Mononuclear cell (primary cell): ENCODE measurements around the gene RABGAP1. TPM values are rescaled to one million over a fixed set of nuclear protein-coding genes. Genes with fewer than 3 reads are reported as not detected.

Experiments
- H3K27me3 ChIP-seq: 2 replicates; pipeline ENCODE4 v1.6.0; 2011; ENCODE audit warnings: low read length, control low read depth; ENCODE audit not compliant: insufficient read depth
- H3K4me1 ChIP-seq: 2 replicates; pipeline ENCODE4 v1.5.1; 2011; ENCODE audit warnings: mild to moderate bottlenecking, low read length, control low read depth; ENCODE audit not compliant: insufficient read depth
- H3K4me3 ChIP-seq: 2 replicates; pipeline ENCODE4 v1.5.1; 2011; ENCODE audit warnings: mild to moderate bottlenecking, low read length, moderate library complexity
- H3K9me3 ChIP-seq: 2 replicates; pipeline ENCODE4 v1.5.1; 2011; ENCODE audit warnings: low read depth, mild to moderate bottlenecking, control low read depth, low read length
- total RNA-seq: library from RNA; depleted of rRNA; stranded (reverse); fragments of >200 nt; gene quantifications from one replicate; pipeline ENCODE4 v1.2.3, GENCODE V29; 2012

RABGAP1 gene
- total RNA-seq, 1 donor = 33.8 TPM

GRCh38 chr9:123131258-123131657, 190.4 kb downstream of the RABGAP1 start:
- H3K4me1 ChIP-seq = peaks cover 3% of the 10 kb centered on the region

DNA sequence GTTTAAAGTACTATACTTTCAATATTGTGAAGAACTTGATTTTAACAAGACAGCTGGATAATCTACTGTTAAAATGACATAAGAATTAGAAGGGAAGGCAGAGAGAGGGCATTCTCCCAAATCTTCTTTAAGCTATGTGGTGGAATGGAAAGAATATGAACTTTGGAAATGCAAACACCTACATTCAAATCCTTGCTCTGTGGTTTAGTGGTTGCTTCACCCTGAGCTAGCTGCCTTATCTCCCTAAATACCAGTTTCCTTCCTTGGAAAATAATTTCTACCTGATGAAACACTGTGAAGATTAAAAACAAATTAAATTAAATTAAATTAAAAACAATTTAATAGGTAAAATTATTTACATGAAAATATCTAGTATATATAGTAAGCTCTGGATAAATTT, 191.2 kb downstream of the RABGAP1 start:
- no peak overlapping the region for H3K4me3 ChIP-seq
- H3K4me1 ChIP-seq = peaks cover 3% of the 10 kb centered on the region
- no peaks in the 10 kb centered on the region for H3K27me3 ChIP-seq
- H3K9me3 ChIP-seq = no peaks in the 10 kb centered on the region

More at GRCh38 chr9:123131258-123131657, 190.4 kb downstream of the RABGAP1 start:
- Histone ChIP-seq H3K27me3 (no peaks in the 10 kb centered on the region), H3K4me3 (no peak overlapping the region), H3K9me3 (no peaks in the 10 kb centered on the region)

- Histone ChIP-seq H3K27me3 (no peaks in the 10 kb centered on the region), H3K4me1 (no peaks in the 10 kb centered on the region), H3K9me3 (no peaks in the 10 kb centered on the region), H3K4me3 (no peak overlapping the region)
These were observed 191.9 kb downstream of the RABGAP1 start for GRCh38 chr9:123132696-123133095.

GRCh38 chr9:123135430-123135829, 194.6 kb downstream of the RABGAP1 start:
- Histone ChIP-seq H3K4me1 (no peaks in the 10 kb centered on the region), H3K9me3 (no peaks in the 10 kb centered on the region), H3K27me3 (no peaks in the 10 kb centered on the region), H3K4me3 (no peak overlapping the region)

- H3K27me3 ChIP-seq = no peaks in the 10 kb centered on the region
- H3K4me3 ChIP-seq = no peak overlapping the region
- no peaks in the 10 kb centered on the region for H3K9me3 ChIP-seq
- no peaks in the 10 kb centered on the region for H3K4me1 ChIP-seq
These were observed 197.3 kb downstream of the RABGAP1 start for GRCh38 chr9:123138163-123138562.

DNA sequence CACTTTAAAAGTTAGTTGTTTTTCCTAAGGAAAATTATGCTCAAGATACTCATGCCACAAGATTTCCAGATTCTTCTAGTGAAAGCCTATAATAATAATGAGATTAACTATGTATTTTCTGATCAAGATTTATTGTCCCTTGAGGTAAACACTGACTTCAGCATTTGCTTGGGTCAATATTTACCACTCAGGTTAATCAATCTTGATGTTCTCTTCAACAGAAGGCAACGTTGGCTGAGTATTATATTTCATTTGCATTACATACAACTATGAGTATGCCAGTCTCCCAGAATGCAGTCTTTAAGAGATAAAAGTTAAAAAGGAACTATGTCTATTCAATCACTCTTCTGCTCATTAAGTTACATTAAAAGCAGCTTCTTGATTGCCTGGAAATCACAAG, 208.2 kb downstream of the RABGAP1 start:
- H3K4me3 ChIP-seq = no peak overlapping the region
- no peaks in the 10 kb centered on the region for H3K9me3 ChIP-seq
- no peaks in the 10 kb centered on the region for H3K27me3 ChIP-seq
- no peaks in the 10 kb centered on the region for H3K4me1 ChIP-seq

GRCh38 chr9:123150708-123151503, 210.1 kb downstream of the RABGAP1 start:
- H3K27me3 ChIP-seq = no peaks in the 10 kb centered on the region
- no peak overlapping the region for H3K4me3 ChIP-seq
- H3K9me3 ChIP-seq = no peaks in the 10 kb centered on the region
- no peaks in the 10 kb centered on the region for H3K4me1 ChIP-seq

Other genes starting within 250 kb of the RABGAP1 start
- gene OR1L4, start 217.0 kb upstream of the RABGAP1 start, total RNA-seq = not detected
- gene OR1L6, start 198.7 kb upstream of the RABGAP1 start, total RNA-seq = not detected
- not detected for gene OR5C1, start 152.1 kb upstream of the RABGAP1 start, total RNA-seq
- gene OR1K1, start 140.9 kb upstream of the RABGAP1 start, total RNA-seq = not detected
- gene PDCL, start 112.4 kb upstream of the RABGAP1 start, total RNA-seq = 23.8 TPM
- 90.0 TPM for gene RC3H2, start 35.7 kb upstream of the RABGAP1 start, total RNA-seq
- gene ZBTB6, start 27.7 kb upstream of the RABGAP1 start, total RNA-seq = 11.2 TPM
- gene ZBTB26, start 9.5 kb upstream of the RABGAP1 start, total RNA-seq = 7.5 TPM
- 3.1 TPM for gene GPR21, start 92.6 kb downstream of the RABGAP1 start, total RNA-seq